ENCODE data around the gene DUSP5. TPM values are rescaled to one million over a fixed set of nuclear protein-coding genes. Genes with fewer than 3 reads are reported as not detected.

Gene DUSP5
- total and polyA plus RNA-seq, 10 of the 15 experiments (the other 5 are each of a cell fraction or from before 2014, with no cell fraction given), result 2.1 to 95.9 (median 23.4) TPM

- no peak for TF ChIP-seq ASH2L (IDR thresholded peaks at IDR 0.05; ENCODE audit: borderline replicate concordance, low read depth)
- TF ChIP-seq, protein P1, sequence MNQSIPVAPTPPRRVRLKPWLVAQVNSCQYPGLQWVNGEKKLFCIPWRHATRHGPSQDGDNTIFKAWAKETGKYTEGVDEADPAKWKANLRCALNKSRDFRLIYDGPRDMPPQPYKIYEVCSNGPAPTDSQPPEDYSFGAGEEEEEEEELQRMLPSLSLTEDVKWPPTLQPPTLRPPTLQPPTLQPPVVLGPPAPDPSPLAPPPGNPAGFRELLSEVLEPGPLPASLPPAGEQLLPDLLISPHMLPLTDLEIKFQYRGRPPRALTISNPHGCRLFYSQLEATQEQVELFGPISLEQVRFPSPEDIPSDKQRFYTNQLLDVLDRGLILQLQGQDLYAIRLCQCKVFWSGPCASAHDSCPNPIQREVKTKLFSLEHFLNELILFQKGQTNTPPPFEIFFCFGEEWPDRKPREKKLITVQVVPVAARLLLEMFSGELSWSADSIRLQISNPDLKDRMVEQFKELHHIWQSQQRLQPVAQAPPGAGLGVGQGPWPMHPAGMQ (IDR thresholded peaks at IDR 0.05; ENCODE audit: borderline replicate concordance), result no peak
- TF ChIP-seq SPI1 (IDR thresholded peaks at IDR 0.05; ENCODE audit: borderline replicate concordance, insufficient read depth, low read depth, low read length), result no peak
- no peak for TF ChIP-seq PAX8 (IDR thresholded peaks at IDR 0.05)
- TF ChIP-seq SKIL (IDR thresholded peaks at IDR 0.05; ENCODE audit: low read depth, poor library complexity, severe bottlenecking), result peak; percentile 16
- TF ChIP-seq ELK1 (IDR thresholded peaks at IDR 0.05; ENCODE audit: low read depth, low read length), result 0 out of 2 replicates have a peak, but pooled peaks have one; percentile 17
- peak; percentile 75; the same call in 1 of the 2 replicates for TF ChIP-seq RCOR1 (conservative IDR thresholded peaks at IDR 0.05; ENCODE audit: low read depth, low read length)
- 0 out of 2 replicates have a peak, but pooled peaks have one; percentile 18 for TF ChIP-seq WRNIP1 (IDR thresholded peaks at IDR 0.05; ENCODE audit: borderline replicate concordance, low read depth, low read length)
- no peak for TF ChIP-seq CBFB (IDR thresholded peaks at IDR 0.05; ENCODE audit: low read depth)
- TF ChIP-seq MYB (IDR thresholded peaks at IDR 0.05; ENCODE audit: borderline replicate concordance, low read depth, low read length), result 0 out of 2 replicates have a peak, but pooled peaks have one; percentile 10
- TF ChIP-seq IKZF2 (IDR thresholded peaks at IDR 0.05), result peak in 1 of 2 experiments; percentile 75; a peak in 2 of 4 replicates
- peak; percentile 45; the same call in 1 of the 2 replicates for TF ChIP-seq ZBED1 (IDR thresholded peaks at IDR 0.05; ENCODE audit: borderline replicate concordance)
- TF ChIP-seq ZZZ3 (IDR thresholded peaks at IDR 0.05; ENCODE audit: control insufficient read depth, insufficient read length, low read depth), result no peak
- TF ChIP-seq STAT1 (conservative IDR thresholded peaks at IDR 0.05), result no peak
- TF ChIP-seq PKNOX1 (IDR thresholded peaks at IDR 0.05), result 0 out of 2 replicates have a peak, but pooled peaks have one; percentile 8
- peak; percentile 73; the same call in 1 of the 2 replicates for TF ChIP-seq MXI1 (IDR thresholded peaks at IDR 0.05; ENCODE audit: low read depth, low read length)
- peak; percentile 67 for TF ChIP-seq EED (IDR thresholded peaks at IDR 0.05; ENCODE audit: low read depth)
- TF ChIP-seq HCFC1 (IDR thresholded peaks at IDR 0.05; ENCODE audit: low read length), result no peak
- no peak for TF ChIP-seq SP1 (IDR thresholded peaks at IDR 0.05; ENCODE audit: low read depth, low read length)
- no peak for TF ChIP-seq ZNF384 (IDR thresholded peaks at IDR 0.05; ENCODE audit: borderline replicate concordance, low read depth, low read length)
- TF ChIP-seq SUZ12 (IDR thresholded peaks at IDR 0.05; ENCODE audit: unreplicated experiment), result no peak
- TF ChIP-seq, protein P2, sequence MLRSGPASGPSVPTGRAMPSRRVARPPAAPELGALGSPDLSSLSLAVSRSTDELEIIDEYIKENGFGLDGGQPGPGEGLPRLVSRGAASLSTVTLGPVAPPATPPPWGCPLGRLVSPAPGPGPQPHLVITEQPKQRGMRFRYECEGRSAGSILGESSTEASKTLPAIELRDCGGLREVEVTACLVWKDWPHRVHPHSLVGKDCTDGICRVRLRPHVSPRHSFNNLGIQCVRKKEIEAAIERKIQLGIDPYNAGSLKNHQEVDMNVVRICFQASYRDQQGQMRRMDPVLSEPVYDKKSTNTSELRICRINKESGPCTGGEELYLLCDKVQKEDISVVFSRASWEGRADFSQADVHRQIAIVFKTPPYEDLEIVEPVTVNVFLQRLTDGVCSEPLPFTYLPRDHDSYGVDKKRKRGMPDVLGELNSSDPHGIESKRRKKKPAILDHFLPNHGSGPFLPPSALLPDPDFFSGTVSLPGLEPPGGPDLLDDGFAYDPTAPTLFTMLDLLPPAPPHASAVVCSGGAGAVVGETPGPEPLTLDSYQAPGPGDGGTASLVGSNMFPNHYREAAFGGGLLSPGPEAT (IDR thresholded peaks at IDR 0.05; ENCODE audit: low read depth), result 0 out of 2 replicates have a peak, but pooled peaks have one; percentile 32
- TF ChIP-seq IKZF1 (conservative IDR thresholded peaks at IDR 0.05), result peak; percentile 75
Observed at GRCh38 chr10:110498982-110499795, 1.5 kb downstream of the DUSP5 start (continued).
